Measurements from ENCODE around the gene STAP1.

STAP1 gene

DNA sequence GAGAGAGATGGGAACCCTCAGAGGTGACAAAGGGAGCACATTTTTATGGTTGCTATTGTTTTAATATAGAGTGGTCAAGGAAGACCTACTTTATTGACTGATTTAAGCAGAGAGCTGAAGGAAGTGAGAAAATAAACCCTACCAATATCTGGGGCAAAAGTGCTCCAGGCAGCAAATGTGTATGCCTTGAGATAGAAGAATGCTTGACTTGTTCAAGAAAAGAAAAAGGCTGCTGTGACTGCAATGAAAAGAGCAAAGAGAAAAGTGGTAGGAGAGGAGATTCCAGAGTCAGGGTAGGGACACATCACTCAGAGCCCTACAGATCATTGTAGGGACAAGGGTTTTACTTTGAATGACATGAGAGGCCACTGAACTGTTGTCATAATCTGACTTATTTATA is 26.0 kb downstream of the STAP1 start:
- Histone ChIP-seq H3K4me1 (ENCODE audit: control insufficient read depth, insufficient read depth, low read length) (no peaks in the 10 kb centered on the region), H3K9ac (ENCODE audit: low read depth, low read length) (no peak overlapping the region), H3K36me3 (ENCODE audit: control insufficient read depth, insufficient read depth, low read length) (no peaks in the 10 kb centered on the region), H3K27me3 (ENCODE audit: control insufficient read depth, insufficient read depth, low read length) (no peaks in the 10 kb centered on the region), H3K9me3 (ENCODE audit: control insufficient read depth, insufficient read depth, low read length) (no peaks in the 10 kb centered on the region), H3K4me3 (ENCODE audit: low read depth, low read length) (no peak overlapping the region)

DNA sequence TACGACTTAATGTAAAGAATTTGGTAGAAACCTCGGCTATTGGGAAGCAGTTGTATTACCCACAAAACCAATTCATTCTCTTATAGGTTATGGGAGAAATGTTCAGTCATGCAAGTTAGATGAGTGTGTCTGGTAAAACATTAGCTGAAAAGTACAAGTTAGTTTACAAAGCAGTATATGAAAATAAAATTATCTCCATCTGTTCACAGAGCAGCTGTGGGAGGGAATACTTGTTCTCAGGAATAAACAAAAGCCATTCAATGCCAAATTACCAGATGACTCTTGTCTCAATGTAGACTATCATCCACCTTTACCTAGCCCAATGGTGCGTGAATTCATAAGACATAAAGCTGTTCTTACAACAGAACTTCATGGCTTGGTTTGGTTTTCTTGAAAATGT is 28.6 kb downstream of the STAP1 start:
- Histone ChIP-seq H3K4me1 (ENCODE audit: control insufficient read depth, insufficient read depth, low read length) (no peaks in the 10 kb centered on the region), H3K9me3 (ENCODE audit: control insufficient read depth, insufficient read depth, low read length) (no peaks in the 10 kb centered on the region), H3K9ac (ENCODE audit: low read depth, low read length) (no peak overlapping the region), H3K27me3 (ENCODE audit: control insufficient read depth, insufficient read depth, low read length) (no peaks in the 10 kb centered on the region), H3K36me3 (ENCODE audit: control insufficient read depth, insufficient read depth, low read length) (no peaks in the 10 kb centered on the region), H3K4me3 (ENCODE audit: low read depth, low read length) (no peak overlapping the region)

DNA sequence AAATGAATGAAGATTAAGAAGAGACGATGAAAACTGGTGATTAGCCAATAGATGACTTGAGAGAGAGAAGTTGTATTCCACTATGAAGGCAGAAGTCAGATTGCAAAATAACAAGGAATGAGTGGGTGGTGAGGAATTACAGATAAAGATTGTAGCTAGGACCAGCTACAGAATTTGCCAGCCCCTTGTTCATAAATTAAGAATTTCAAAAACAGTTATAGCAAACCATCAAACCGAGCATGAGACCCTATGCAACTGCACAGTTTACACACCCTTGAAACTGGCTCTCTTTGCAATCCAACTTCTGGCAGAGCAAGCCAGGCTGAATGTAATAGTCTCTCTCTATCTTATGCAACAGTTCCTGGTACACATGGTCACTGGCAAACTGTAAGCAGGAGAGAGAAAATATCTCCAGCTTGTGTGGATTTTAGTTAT is 35.2 kb downstream of the STAP1 start:
- no peaks in the 10 kb centered on the region for H3K4me1 ChIP-seq (ENCODE audit: control insufficient read depth, insufficient read depth, low read length)
- H3K36me3 ChIP-seq (ENCODE audit: control insufficient read depth, insufficient read depth, low read length): no peaks in the 10 kb centered on the region
- H3K9me3 ChIP-seq (ENCODE audit: control insufficient read depth, insufficient read depth, low read length): peaks cover 6% of the 10 kb centered on the region
- H3K27me3 ChIP-seq (ENCODE audit: control insufficient read depth, insufficient read depth, low read length): no peaks in the 10 kb centered on the region
- H3K4me3 ChIP-seq (ENCODE audit: low read depth, low read length): no peak overlapping the region
- no peak overlapping the region for H3K9ac ChIP-seq (ENCODE audit: low read depth, low read length)

DNA sequence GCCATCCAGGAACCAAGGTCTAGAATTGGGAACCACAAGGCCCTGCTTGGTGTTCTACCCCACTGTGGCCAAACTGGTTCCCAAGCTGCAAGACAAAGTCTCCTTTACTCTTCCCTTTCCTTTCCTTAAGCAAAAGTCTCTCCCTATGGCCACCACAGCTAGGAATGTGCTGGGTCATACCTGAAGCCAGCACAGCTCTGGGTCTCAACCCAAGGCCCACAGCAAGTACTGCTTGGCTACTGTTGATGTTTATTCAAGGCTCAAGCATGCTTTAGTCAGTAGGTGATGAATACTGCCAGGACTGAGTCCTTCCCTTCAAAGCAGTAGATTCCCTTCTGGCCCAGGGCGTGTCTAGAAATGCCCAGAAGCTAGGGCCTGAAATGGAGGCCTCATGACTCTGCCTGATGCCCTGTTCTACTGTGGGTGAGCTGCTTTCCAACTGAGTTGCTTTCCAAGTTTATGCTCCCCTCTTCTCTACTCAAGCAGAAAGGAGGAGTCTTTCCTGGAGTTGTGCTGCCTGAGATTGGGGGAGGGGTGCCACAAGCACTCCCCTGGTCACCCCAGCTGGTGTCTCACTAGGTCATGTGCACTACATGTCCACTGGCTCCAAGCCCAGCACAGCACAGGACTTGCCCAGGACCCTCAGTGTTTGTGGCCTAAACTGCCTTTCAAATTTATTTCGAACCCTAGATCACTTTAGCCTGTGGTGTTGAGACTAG is 44.9 kb downstream of the STAP1 start:
- H3K4me1 ChIP-seq (ENCODE audit: control insufficient read depth, insufficient read depth, low read length): no peaks in the 10 kb centered on the region
- H3K4me3 ChIP-seq (ENCODE audit: low read depth, low read length): no peak overlapping the region
- H3K9ac ChIP-seq (ENCODE audit: low read depth, low read length): no peak overlapping the region
- no peaks in the 10 kb centered on the region for H3K36me3 ChIP-seq (ENCODE audit: control insufficient read depth, insufficient read depth, low read length)
- H3K9me3 ChIP-seq (ENCODE audit: control insufficient read depth, insufficient read depth, low read length): no peaks in the 10 kb centered on the region
- no peaks in the 10 kb centered on the region for H3K27me3 ChIP-seq (ENCODE audit: control insufficient read depth, insufficient read depth, low read length)

DNA sequence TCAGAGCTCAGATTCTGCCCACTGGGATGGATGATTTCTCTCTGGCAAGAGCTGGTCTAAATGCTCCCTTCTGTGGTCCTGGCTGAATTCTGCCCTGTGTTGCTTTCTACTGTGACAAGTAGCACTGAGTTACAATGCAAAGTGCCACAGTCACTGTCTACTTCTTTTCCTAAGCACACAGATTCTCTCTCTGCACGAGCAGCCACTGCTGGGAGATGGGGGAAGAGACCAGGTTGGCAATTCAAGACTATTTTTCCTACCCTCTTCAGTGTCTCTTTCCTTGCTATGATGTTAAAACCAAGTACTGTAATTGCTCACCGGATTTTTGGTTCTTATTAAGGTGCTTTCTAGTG is 45.5 kb downstream of the STAP1 start:
- H3K27me3 ChIP-seq (ENCODE audit: control insufficient read depth, insufficient read depth, low read length): no peaks in the 10 kb centered on the region
- no peaks in the 10 kb centered on the region for H3K9me3 ChIP-seq (ENCODE audit: control insufficient read depth, insufficient read depth, low read length)
- H3K4me3 ChIP-seq (ENCODE audit: low read depth, low read length): no peak overlapping the region
- no peaks in the 10 kb centered on the region for H3K4me1 ChIP-seq (ENCODE audit: control insufficient read depth, insufficient read depth, low read length)
- no peaks in the 10 kb centered on the region for H3K36me3 ChIP-seq (ENCODE audit: control insufficient read depth, insufficient read depth, low read length)
- no peak overlapping the region for H3K9ac ChIP-seq (ENCODE audit: low read depth, low read length)

DNA sequence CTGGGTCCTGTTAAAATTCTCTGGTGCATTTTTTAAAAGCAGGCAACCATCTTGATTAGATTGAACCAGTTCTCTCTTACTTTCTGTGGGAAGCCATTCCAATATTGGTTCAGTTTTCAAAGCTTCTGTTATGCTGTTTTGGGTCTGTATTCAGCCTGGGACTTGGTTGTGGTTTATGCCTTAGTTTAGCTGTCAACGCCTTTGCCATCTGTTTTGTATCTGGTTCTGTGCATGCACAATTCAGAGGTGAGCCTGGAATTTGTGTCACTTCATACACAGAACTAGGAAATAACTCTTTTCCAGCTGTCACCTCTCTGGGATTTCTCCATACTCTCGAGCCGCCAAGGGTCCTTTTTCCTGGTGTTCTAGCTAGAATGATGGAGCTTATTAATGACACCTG is 46.2 kb downstream of the STAP1 start:
- no peaks in the 10 kb centered on the region for H3K9me3 ChIP-seq (ENCODE audit: control insufficient read depth, insufficient read depth, low read length)
- H3K27me3 ChIP-seq (ENCODE audit: control insufficient read depth, insufficient read depth, low read length): no peaks in the 10 kb centered on the region
- H3K36me3 ChIP-seq (ENCODE audit: control insufficient read depth, insufficient read depth, low read length): no peaks in the 10 kb centered on the region
- H3K9ac ChIP-seq (ENCODE audit: low read depth, low read length): no peak overlapping the region
- H3K4me3 ChIP-seq (ENCODE audit: low read depth, low read length): no peak overlapping the region
- no peaks in the 10 kb centered on the region for H3K4me1 ChIP-seq (ENCODE audit: control insufficient read depth, insufficient read depth, low read length)

DNA sequence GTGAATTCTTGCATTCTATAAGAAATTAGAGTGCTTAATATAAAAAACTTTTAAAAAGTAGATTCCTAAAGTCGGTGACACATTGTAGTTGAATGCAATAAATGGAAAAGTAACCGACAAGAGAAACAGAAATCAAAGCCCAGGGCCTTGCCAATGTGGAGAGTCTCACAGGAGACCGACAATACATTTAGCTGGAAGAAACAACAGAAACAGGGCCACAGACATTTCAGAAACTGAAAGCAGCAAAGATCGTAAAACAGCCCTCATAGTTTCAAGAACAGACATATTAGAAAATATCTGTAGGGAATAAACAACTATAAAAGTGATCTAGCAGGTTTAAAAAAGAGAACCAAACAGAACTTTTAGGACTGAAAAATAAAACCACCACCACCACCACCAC is 49.5 kb downstream of the STAP1 start:
- H3K36me3 ChIP-seq (ENCODE audit: control insufficient read depth, insufficient read depth, low read length): no peaks in the 10 kb centered on the region

DNA sequence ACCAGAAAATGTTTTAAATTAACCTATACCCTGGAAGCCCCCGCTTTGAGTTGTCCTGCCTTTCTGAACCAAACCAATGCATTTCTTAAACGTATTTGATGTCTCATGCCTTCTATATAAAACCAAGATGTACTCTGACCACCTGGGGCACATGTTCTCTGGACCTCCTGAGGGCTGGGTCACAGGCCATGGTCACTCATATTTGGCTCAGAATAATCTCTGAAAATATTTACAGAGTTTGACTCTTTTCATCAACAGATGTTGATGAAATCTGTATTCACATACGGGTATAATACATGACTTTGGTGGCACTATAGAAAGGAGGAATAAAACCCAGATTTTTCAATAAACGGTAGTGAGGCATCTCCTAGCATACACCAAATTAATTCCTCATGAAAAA is 55.7 kb downstream of the STAP1 start:
- Histone ChIP-seq H3K36me3 (ENCODE audit: control insufficient read depth, insufficient read depth, low read length) (no peaks in the 10 kb centered on the region), H3K4me1 (ENCODE audit: control insufficient read depth, insufficient read depth, low read length) (no peaks in the 10 kb centered on the region), H3K9ac (ENCODE audit: low read depth, low read length) (no peak overlapping the region), H3K9me3 (ENCODE audit: control insufficient read depth, insufficient read depth, low read length) (no peaks in the 10 kb centered on the region), H3K4me3 (ENCODE audit: low read depth, low read length) (no peak overlapping the region), H3K27me3 (ENCODE audit: control insufficient read depth, insufficient read depth, low read length) (no peaks in the 10 kb centered on the region)

More for the DNA sequence above, 49.5 kb downstream of the STAP1 start:
- no peak overlapping the region for H3K4me3 ChIP-seq (ENCODE audit: low read depth, low read length)
- H3K9me3 ChIP-seq (ENCODE audit: control insufficient read depth, insufficient read depth, low read length): no peaks in the 10 kb centered on the region
- no peaks in the 10 kb centered on the region for H3K27me3 ChIP-seq (ENCODE audit: control insufficient read depth, insufficient read depth, low read length)
- no peak overlapping the region for H3K9ac ChIP-seq (ENCODE audit: low read depth, low read length)
- H3K4me1 ChIP-seq (ENCODE audit: control insufficient read depth, insufficient read depth, low read length): no peaks in the 10 kb centered on the region

DNA sequence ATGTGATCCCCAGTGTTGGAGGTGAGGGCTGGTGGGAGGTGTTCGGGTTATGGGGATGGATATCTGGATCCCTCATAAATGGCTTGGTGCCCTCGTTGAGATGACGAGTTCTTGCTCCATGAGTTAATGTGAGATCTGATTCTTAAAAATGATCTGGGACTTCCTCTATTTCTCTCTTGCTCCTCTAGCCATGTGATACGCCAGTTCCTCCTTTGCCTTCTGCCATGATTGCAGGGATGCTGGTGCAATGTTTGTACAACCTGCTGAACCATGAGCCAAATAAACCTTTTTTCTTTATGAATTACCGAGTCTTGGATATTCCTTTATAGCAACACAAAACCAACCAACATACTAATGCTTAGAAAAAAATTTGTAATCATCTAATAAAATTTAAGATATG is 56.6 kb downstream of the STAP1 start:
- H3K27me3 ChIP-seq (ENCODE audit: control insufficient read depth, insufficient read depth, low read length): no peaks in the 10 kb centered on the region
- no peaks in the 10 kb centered on the region for H3K4me1 ChIP-seq (ENCODE audit: control insufficient read depth, insufficient read depth, low read length)
- no peaks in the 10 kb centered on the region for H3K36me3 ChIP-seq (ENCODE audit: control insufficient read depth, insufficient read depth, low read length)

DNA sequence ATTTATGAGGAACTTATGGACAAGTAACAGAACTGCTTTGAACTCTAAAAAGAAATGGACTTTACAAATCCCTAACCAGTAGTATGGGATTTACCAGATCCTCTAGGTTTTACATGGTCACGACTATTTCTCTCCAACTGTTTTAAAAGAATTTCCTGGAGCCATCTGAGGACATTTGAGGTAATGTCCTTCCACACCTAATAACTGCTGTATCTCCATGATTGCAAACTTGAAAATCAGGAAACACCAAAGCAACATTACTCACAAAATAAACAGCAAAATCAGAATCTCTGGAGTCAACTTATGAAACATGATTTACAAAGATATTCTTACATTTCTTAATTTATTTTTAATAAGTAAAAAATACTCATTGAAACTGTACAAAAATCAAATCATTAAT is 58.0 kb downstream of the STAP1 start:
- no peaks in the 10 kb centered on the region for H3K9me3 ChIP-seq (ENCODE audit: control insufficient read depth, insufficient read depth, low read length)
- H3K4me3 ChIP-seq (ENCODE audit: low read depth, low read length): no peak overlapping the region
- no peaks in the 10 kb centered on the region for H3K4me1 ChIP-seq (ENCODE audit: control insufficient read depth, insufficient read depth, low read length)
- no peaks in the 10 kb centered on the region for H3K36me3 ChIP-seq (ENCODE audit: control insufficient read depth, insufficient read depth, low read length)
- no peaks in the 10 kb centered on the region for H3K27me3 ChIP-seq (ENCODE audit: control insufficient read depth, insufficient read depth, low read length)
- H3K9ac ChIP-seq (ENCODE audit: low read depth, low read length): no peak overlapping the region

More for the DNA sequence above, 56.6 kb downstream of the STAP1 start:
- H3K9me3 ChIP-seq (ENCODE audit: control insufficient read depth, insufficient read depth, low read length): no peaks in the 10 kb centered on the region
- no peak overlapping the region for H3K9ac ChIP-seq (ENCODE audit: low read depth, low read length)
- no peak overlapping the region for H3K4me3 ChIP-seq (ENCODE audit: low read depth, low read length)

DNA sequence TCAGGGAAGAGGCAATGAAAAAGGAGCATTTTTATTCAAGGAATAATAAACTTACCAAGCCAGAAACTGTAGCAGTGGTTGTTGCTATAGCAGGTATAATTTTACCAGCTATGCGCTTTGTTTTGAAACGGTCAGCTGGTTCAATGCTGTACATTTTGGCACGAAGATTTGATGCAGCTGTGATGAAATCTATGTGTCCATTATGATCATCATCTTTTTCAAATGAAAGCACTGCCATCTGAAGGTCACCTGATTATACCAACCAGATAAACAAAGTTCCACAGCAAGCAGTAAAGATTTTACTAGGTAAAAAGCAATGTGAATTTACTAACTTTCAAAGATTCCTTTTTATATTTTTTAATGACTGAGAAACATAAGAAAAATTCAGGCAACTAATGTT is 66.4 kb downstream of the STAP1 start:
- H3K36me3 ChIP-seq (ENCODE audit: control insufficient read depth, insufficient read depth, low read length): no peaks in the 10 kb centered on the region

DNA sequence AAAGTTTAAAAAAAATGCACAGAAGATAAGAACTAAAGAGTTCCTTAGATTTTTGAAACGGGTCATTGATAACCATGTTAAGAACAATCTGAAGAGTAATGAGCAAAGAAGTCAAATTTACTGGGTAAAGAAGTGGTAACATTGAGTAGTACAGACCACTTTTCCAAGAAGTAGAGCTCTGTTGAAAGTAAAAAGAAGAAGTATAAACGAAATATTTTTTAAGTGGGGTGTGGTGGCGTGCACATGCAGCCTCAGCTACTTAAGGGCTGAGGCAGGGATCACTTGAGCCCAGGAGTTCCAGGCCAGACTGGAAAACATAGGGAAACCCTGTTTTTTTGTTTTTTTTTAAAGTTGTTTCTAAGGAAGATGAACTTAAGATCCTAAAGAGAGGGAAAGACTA is 74.0 kb downstream of the STAP1 start:
- Histone ChIP-seq H3K4me1 (ENCODE audit: control insufficient read depth, insufficient read depth, low read length) (no peaks in the 10 kb centered on the region), H3K9ac (ENCODE audit: low read depth, low read length) (no peak overlapping the region), H3K36me3 (ENCODE audit: control insufficient read depth, insufficient read depth, low read length) (no peaks in the 10 kb centered on the region), H3K27me3 (ENCODE audit: control insufficient read depth, insufficient read depth, low read length) (no peaks in the 10 kb centered on the region), H3K9me3 (ENCODE audit: control insufficient read depth, insufficient read depth, low read length) (no peaks in the 10 kb centered on the region), H3K4me3 (ENCODE audit: low read depth, low read length) (no peak overlapping the region)

More for the DNA sequence above, 66.4 kb downstream of the STAP1 start:
- no peak overlapping the region for H3K4me3 ChIP-seq (ENCODE audit: low read depth, low read length)
- no peaks in the 10 kb centered on the region for H3K27me3 ChIP-seq (ENCODE audit: control insufficient read depth, insufficient read depth, low read length)
- no peaks in the 10 kb centered on the region for H3K9me3 ChIP-seq (ENCODE audit: control insufficient read depth, insufficient read depth, low read length)
- peaks cover 7% of the 10 kb centered on the region for H3K4me1 ChIP-seq (ENCODE audit: control insufficient read depth, insufficient read depth, low read length)
- no peak overlapping the region for H3K9ac ChIP-seq (ENCODE audit: low read depth, low read length)
